K562 (cell line): ENCODE measurements around the gene PGPEP1. TPM values are rescaled to one million over a fixed set of nuclear protein-coding genes. Genes with fewer than 3 reads are reported as not detected.

Experiments used
- ADNP ChIP-seq: fragments of 200-800 bp; sonication (Bioruptor generic); IDR thresholded peaks from 2 replicates; pipeline ENCODE4 v1.6.1; 2016; ENCODE audit warnings: missing genetic modification characterization, missing compliant biosample characterization
- ARID3B ChIP-seq: fragments of 250-450 bp; sonication (Bioruptor Pico); IDR thresholded peaks from 2 replicates; pipeline ENCODE4 v1.4.0; 2020; ENCODE audit warnings: borderline replicate concordance
- CBX1 ChIP-seq: sonication (generic); IDR thresholded peaks from 2 replicates; pipeline ENCODE4 v1.6.1; 2016; ENCODE audit warnings: antibody characterized with exemption, low read depth, mild to moderate bottlenecking
- CTCFL ChIP-seq: IDR thresholded peaks from 2 replicates; pipeline ENCODE4 v1.6.1; 2011; ENCODE audit warnings: borderline replicate concordance, low read depth, mild to moderate bottlenecking, moderate library complexity, low read length; ENCODE audit not compliant: insufficient read depth, poor library complexity, severe bottlenecking
- HDAC2 ChIP-seq: fragments of 450-650 bp; IDR thresholded peaks from 2 replicates; pipeline ENCODE4 v1.6.1; 2016; ENCODE audit warnings: mild to moderate bottlenecking
- IRF9 ChIP-seq: fragments of 450-650 bp; IDR thresholded peaks from 2 replicates; pipeline ENCODE4 v1.6.1; 2016; ENCODE audit warnings: missing biosample characterization, missing genetic modification characterization
- NKRF ChIP-seq: fragments of 450-650 bp; IDR thresholded peaks from 2 replicates; pipeline ENCODE4 v1.6.1; 2016; ENCODE audit warnings: borderline replicate concordance
- PHF20 ChIP-seq: fragments of 450-650 bp; IDR thresholded peaks from 2 replicates; pipeline ENCODE4 v1.6.1; 2018; ENCODE audit not compliant: partially characterized antibody
- PTBP1 ChIP-seq: fragments of 200-400 bp; formaldehyde crosslinking; IDR thresholded peaks from 2 replicates; pipeline ENCODE4 v1.6.1; 2017; ENCODE audit warnings: low read depth, low read length
- RBM25 ChIP-seq: fragments of 200-400 bp; formaldehyde crosslinking; IDR thresholded peaks from 2 replicates; pipeline ENCODE4 v1.6.1; 2018; ENCODE audit warnings: low read length, low read depth, moderate library complexity; ENCODE audit not compliant: severe bottlenecking
- SRSF9 ChIP-seq: fragments of 200-400 bp; formaldehyde crosslinking; IDR thresholded peaks from 2 replicates; pipeline ENCODE4 v1.6.1; 2017; ENCODE audit warnings: low read depth, low read length, borderline replicate concordance
- TOE1 ChIP-seq, 2 experiments: fragments of 450-650 bp in 1 of 2; sonication (generic) in 1 of 2; formaldehyde crosslinking in 1 of 2; IDR thresholded peaks; 2 replicates each; pipeline versions ENCODE4 v1.7.1 to v1.8.0; 2016 to 2022; ENCODE audit warnings: borderline replicate concordance in 2 of 2, mild to moderate bottlenecking in 2 of 2, antibody characterized with exemption in 1 of 2, inconsistent platforms in 1 of 2, low read depth in 1 of 2, missing genetic modification reagents in 1 of 2, moderate library complexity in 1 of 2
- ZBTB17 ChIP-seq: fragments of 450-650 bp; formaldehyde crosslinking; IDR thresholded peaks from 2 replicates; pipeline ENCODE4 v1.4.0; 2020; ENCODE audit warnings: mild to moderate bottlenecking
- ZNF212 ChIP-seq: fragments of 450-650 bp; formaldehyde crosslinking; IDR thresholded peaks from 2 replicates; pipeline ENCODE4 v1.4.0; 2020; ENCODE audit warnings: mild to moderate bottlenecking
- ZNF41 ChIP-seq: fragments of 250-450 bp; sonication (Bioruptor Pico); conservative IDR thresholded peaks from 2 replicates; pipeline ENCODE4 v1.4.0; 2020; ENCODE audit warnings: mild to moderate bottlenecking
- ZNF830 ChIP-seq: fragments of 250-450 bp; sonication (Bioruptor Pico); IDR thresholded peaks from 2 replicates; pipeline ENCODE4 v1.5.0; 2021; ENCODE audit warnings: mild to moderate bottlenecking
- polyA plus RNA-seq, 8 experiments: library from polyadenylated mRNA; depleted of rRNA in 4 of 8; stranded (reverse) in 5 of 8; unstranded in 3 of 8; fragments of >200 nt; fragmentation: Nextera tagmentation in 2 of 8; fragmentation: Illumina TruSeq in 1 of 8; extraction: Ambion mirVana in 2 of 8; extraction: Trizol in 1 of 8; gene quantifications; 2 replicates each; pipeline versions ENCODE4 v1.2.1 to v1.2.3, GENCODE V29; 2011 to 2014; ENCODE audit warnings: inconsistent platforms in 1 of 8, missing spikeins in 1 of 8
- total RNA-seq, 7 experiments: library from RNA; depleted of rRNA in 6 of 7; stranded (reverse); fragments of >200 nt in 6 of 7; fragmentation: Illumina TruSeq in 2 of 7; extraction: Trizol in 2 of 7; gene quantifications; 2 replicates each; pipeline versions ENCODE4 v1.2.1 to v1.2.3, GENCODE V29; 2011 to 2021; ENCODE audit warnings: low replicate concordance in 1 of 7

PGPEP1 gene
- total and polyA plus RNA-seq, 9 of the 15 experiments (the other 6 are each of a cell fraction or from before 2014, with no cell fraction given) = 10.0 to 69.6 (median 33.5) TPM

- no peak for TF ChIP-seq ARID3B (CRISPR knock-in tag)
- TF ChIP-seq NKRF = peak; percentile 52; the same call in 1 of the 2 replicates
- TF ChIP-seq TOE1 (IDR thresholded peaks at IDR 0.05; ENCODE audit: borderline replicate concordance) = no peak
- TF ChIP-seq TOE1 (CRISPR knock-in tag; IDR thresholded peaks at IDR 0.05; ENCODE audit: borderline replicate concordance, low read depth) = 0 out of 2 replicates have a peak, but pooled peaks have one; percentile 57
- peak; percentile 30; the same call in 1 of the 2 replicates for TF ChIP-seq ZBTB17 (CRISPR knock-in tag)
- TF ChIP-seq IRF9 = no peak
- TF ChIP-seq CBX1 = 0 out of 2 replicates have a peak, but pooled peaks have one; percentile 40
- TF ChIP-seq ZNF212 (CRISPR knock-in tag) = 0 out of 2 replicates have a peak, but pooled peaks have one; percentile 54
- peak; percentile 79 for TF ChIP-seq PHF20
- peak; percentile 79 for TF ChIP-seq HDAC2
- TF ChIP-seq ADNP (tag) = peak; percentile 84
- peak; percentile 37 for TF ChIP-seq RBM25
- 0 out of 2 replicates have a peak, but pooled peaks have one; percentile 47 for TF ChIP-seq PTBP1
- peak; percentile 12 for TF ChIP-seq CTCFL
- no peak for TF ChIP-seq ZNF41 (CRISPR knock-in tag)
- TF ChIP-seq ZNF830 (CRISPR knock-in tag) = 0 out of 2 replicates have a peak, but pooled peaks have one; percentile 46
- TF ChIP-seq SRSF9 = no peak
Observed at GRCh38 chr19:18291019-18291524, 49.3 kb upstream of the PGPEP1 start (continued).
